ENCODE results near the gene ZNF638. TPM values are rescaled to one million over a fixed set of nuclear protein-coding genes. Genes with fewer than 3 reads are reported as not detected.

ZNF638 gene
- total RNA-seq, 1 donor from 2014 or later, result 91.7 TPM

DNA sequence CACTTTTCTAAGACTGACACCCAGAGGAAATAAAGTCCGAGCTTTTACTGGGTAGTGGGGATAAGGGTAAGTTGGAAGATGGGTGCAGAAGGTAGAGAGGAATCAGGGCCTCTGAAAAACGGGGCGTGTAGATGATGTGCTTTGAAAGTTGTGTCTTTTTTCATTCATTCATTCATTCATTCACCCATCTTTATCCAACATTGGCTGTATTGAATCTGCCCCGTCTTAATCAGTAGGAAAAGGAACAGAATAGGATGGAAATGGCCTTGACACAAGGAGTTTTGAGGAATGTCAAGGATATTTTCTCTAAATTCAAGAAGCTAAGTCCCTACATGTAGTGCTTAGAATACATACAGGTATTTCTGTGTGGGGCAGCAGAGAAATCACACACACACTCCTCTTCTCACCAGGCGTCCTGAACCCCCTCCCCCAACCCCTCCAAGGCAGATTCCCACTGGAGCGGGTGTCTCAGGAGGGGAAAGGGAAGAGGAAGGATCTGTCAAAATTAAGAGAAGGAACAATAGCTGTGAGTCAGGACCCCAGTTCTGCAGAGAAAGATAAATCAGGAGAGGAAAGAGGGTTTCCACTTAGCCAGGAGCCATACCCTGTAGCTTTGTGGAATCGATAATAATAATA is 135.7 kb downstream of the ZNF638 start:
- H3K4me3 ChIP-seq (ENCODE audit: insufficient read depth, low read depth, low read length), result peak overlapping the region; percentile 72
- no peak for TF ChIP-seq EZH2 (IDR thresholded peaks at IDR 0.05; ENCODE audit: insufficient read depth, low read length)
- TF ChIP-seq, protein P1, sequence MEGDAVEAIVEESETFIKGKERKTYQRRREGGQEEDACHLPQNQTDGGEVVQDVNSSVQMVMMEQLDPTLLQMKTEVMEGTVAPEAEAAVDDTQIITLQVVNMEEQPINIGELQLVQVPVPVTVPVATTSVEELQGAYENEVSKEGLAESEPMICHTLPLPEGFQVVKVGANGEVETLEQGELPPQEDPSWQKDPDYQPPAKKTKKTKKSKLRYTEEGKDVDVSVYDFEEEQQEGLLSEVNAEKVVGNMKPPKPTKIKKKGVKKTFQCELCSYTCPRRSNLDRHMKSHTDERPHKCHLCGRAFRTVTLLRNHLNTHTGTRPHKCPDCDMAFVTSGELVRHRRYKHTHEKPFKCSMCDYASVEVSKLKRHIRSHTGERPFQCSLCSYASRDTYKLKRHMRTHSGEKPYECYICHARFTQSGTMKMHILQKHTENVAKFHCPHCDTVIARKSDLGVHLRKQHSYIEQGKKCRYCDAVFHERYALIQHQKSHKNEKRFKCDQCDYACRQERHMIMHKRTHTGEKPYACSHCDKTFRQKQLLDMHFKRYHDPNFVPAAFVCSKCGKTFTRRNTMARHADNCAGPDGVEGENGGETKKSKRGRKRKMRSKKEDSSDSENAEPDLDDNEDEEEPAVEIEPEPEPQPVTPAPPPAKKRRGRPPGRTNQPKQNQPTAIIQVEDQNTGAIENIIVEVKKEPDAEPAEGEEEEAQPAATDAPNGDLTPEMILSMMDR (IDR thresholded peaks at IDR 0.05; ENCODE audit: insufficient read depth, low read depth, low read length), result no peak
- peak overlapping the region; percentile 81 for H3K9ac ChIP-seq (ENCODE audit: low read length)
- FAIRE-seq (no peak), DNase-seq (ENCODE audit: low read depth) (no peak)
- Mint-ChIP-seq H3K27me3 (ENCODE audit: low read depth, unreplicated experiment) (no peaks in the 10 kb centered on the region), H3K4me3 (ENCODE audit: unreplicated experiment) (peak overlapping the region; percentile 84), H3K27ac (ENCODE audit: unreplicated experiment) (peak overlapping the region; percentile 80), H3K36me3 (ENCODE audit: low read depth, unreplicated experiment) (peaks cover 7% of the 10 kb centered on the region), H3K4me1 (ENCODE audit: low read depth, unreplicated experiment) (peaks cover 44% of the 10 kb centered on the region), H3K9me3 (ENCODE audit: unreplicated experiment) (no peaks in the 10 kb centered on the region)
- peak overlapping the region; percentile 84 for H2AFZ ChIP-seq (ENCODE audit: low read depth, low read length)
- H4K20me1 ChIP-seq (ENCODE audit: insufficient read depth, low read length), result no peaks in the 10 kb centered on the region
- H3K79me2 ChIP-seq (ENCODE audit: insufficient read depth, low read length), result no peaks in the 10 kb centered on the region
- H3K9me3 ChIP-seq (ENCODE audit: insufficient read depth, low read depth, low read length), result peaks cover 5% of the 10 kb centered on the region
- H3K36me3 ChIP-seq (ENCODE audit: insufficient read depth, low read length), result no peaks in the 10 kb centered on the region
- H3K4me1 ChIP-seq (ENCODE audit: insufficient read depth, low read length), result peaks cover 22% of the 10 kb centered on the region
- H3K27me3 ChIP-seq (ENCODE audit: insufficient read depth, low read length), result peaks cover 17% of the 10 kb centered on the region
- peak overlapping the region; percentile 94 for H3K4me2 ChIP-seq (ENCODE audit: low read length)
- no peak overlapping the region for H3K27ac ChIP-seq (ENCODE audit: low read depth, low read length)

DNA sequence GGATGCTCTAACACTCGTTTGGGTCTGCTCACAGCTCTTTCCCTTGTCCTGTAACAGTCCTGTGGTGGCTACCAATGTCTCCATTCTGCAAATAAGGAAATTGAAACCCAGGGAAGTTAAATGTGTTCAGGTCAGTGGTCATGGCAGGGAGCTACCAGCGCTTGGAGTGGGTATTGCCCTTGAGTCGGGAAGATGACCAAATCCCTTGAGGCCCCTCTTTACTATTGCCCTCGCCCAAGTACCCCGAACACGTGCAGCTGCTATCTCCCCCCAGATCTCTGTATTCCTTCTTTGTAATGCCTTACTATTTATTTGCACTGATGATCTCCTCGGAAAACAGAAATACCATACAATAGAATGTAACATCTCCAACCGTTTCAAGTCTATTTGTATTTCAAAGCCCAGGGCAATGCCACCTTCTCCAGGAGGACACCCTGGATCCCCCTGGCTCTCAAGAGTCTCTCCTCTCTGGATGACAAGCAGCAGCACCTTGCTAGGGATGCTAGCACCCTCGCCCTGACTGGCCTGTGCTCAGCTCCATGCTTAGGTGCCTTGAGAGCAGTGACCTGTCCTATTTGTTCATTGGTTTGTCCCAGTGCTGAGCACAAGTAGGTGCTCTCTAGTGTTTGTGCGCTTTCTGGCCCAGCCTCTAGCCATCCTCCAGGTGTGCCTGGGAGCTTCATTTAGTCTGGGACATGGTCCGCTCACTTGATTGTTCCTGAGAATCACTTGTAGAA is 136.9 kb downstream of the ZNF638 start:
- peaks cover 9% of the 10 kb centered on the region for H3K36me3 Mint-ChIP-seq (ENCODE audit: low read depth, unreplicated experiment)
- no peak overlapping the region for H3K9ac ChIP-seq (ENCODE audit: low read length)
- peak overlapping the region; percentile 94 for H3K4me2 ChIP-seq (ENCODE audit: low read length)

More for the DNA sequence above, 136.9 kb downstream of the ZNF638 start:
- peaks cover 23% of the 10 kb centered on the region for H3K4me1 ChIP-seq (ENCODE audit: insufficient read depth, low read length)
- no peak overlapping the region for H2AFZ ChIP-seq (ENCODE audit: low read depth, low read length)
- peaks cover 17% of the 10 kb centered on the region for H3K27me3 ChIP-seq (ENCODE audit: insufficient read depth, low read length)
- no peak overlapping the region for H3K27ac ChIP-seq (ENCODE audit: low read depth, low read length)
- H3K9me3 ChIP-seq (ENCODE audit: insufficient read depth, low read depth, low read length), result no peaks in the 10 kb centered on the region
- Mint-ChIP-seq H3K4me1 (ENCODE audit: low read depth, unreplicated experiment) (peaks cover 50% of the 10 kb centered on the region), H3K27ac (ENCODE audit: unreplicated experiment) (peak overlapping the region; percentile 87), H3K4me3 (ENCODE audit: unreplicated experiment) (peak overlapping the region; percentile 84), H3K9me3 (ENCODE audit: unreplicated experiment) (no peaks in the 10 kb centered on the region), H3K27me3 (ENCODE audit: low read depth, unreplicated experiment) (no peaks in the 10 kb centered on the region)
- H3K4me3 ChIP-seq (ENCODE audit: insufficient read depth, low read depth, low read length), result no peak overlapping the region
- no peak for DNase-seq (ENCODE audit: low read depth)
- TF ChIP-seq, protein P1 (IDR thresholded peaks at IDR 0.05; ENCODE audit: insufficient read depth, low read depth, low read length), result no peak
- no peak for TF ChIP-seq EZH2 (IDR thresholded peaks at IDR 0.05; ENCODE audit: insufficient read depth, low read length)
- H4K20me1 ChIP-seq (ENCODE audit: insufficient read depth, low read length), result no peaks in the 10 kb centered on the region
- FAIRE-seq, result no peak
- H3K79me2 ChIP-seq (ENCODE audit: insufficient read depth, low read length), result no peaks in the 10 kb centered on the region
- no peaks in the 10 kb centered on the region for H3K36me3 ChIP-seq (ENCODE audit: insufficient read depth, low read length)
